Measurements from ENCODE around the gene HIPK2. TPM values are rescaled to one million over a fixed set of nuclear protein-coding genes. Genes with fewer than 3 reads are reported as not detected.

HIPK2 gene
- total and polyA plus RNA-seq, 2 experiments from 2014 or later: 7.3 to 16.9 TPM

DNA sequence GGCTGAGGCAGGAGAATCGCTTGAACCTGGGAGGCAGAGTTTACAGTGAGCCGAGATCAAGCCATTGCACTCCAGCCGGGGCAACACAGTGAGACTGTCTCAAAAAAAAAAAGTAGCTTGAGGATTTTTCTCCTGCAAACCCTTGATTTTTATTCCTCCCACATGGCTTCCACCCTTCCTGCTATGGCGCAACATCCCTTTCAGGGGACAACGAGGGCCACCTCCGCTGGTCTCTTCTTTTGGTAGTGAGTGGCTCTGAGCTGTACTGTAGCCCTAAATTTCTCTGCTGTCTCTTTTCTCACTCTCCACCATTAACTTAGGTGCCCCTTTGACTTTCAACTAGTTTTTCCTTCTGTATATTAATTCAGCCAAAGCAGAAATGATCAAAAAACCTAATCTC lies 113.4 kb downstream of the HIPK2 start:
- no peak overlapping the region for H3K4me3 Mint-ChIP-seq
- H3K27me3 Mint-ChIP-seq (ENCODE audit: insufficient read depth, low read depth, poor library complexity): peaks cover 12% of the 10 kb centered on the region
- DNase-seq (ENCODE audit: low spot score) (no peak), ATAC-seq (no peak)
- no peaks in the 10 kb centered on the region for H3K27me3 ChIP-seq (ENCODE audit: insufficient read depth)
- H3K27ac ChIP-seq (ENCODE audit: low read depth): no peak overlapping the region
- H3K4me2 ChIP-seq: no peak overlapping the region
- no peaks in the 10 kb centered on the region for H3K36me3 ChIP-seq (ENCODE audit: insufficient read depth)
- H3F3A ChIP-seq (replicated peaks; ENCODE audit: low read depth): no peaks in the 10 kb centered on the region
- H3K4me1 Mint-ChIP-seq: peaks cover 25% of the 10 kb centered on the region
- H3K4me3 ChIP-seq: no peak overlapping the region
- no peak overlapping the region for H2AFZ ChIP-seq
- H3K9me3 Mint-ChIP-seq: peaks cover 2% of the 10 kb centered on the region; the same call in 1 of the 3 replicates
- no peaks in the 10 kb centered on the region; the same call in 1 of the 2 replicates for H4K20me1 ChIP-seq (replicated peaks; ENCODE audit: insufficient read depth)
- no peak overlapping the region for H3K27ac Mint-ChIP-seq
- peaks cover 15% of the 10 kb centered on the region for H3K4me1 ChIP-seq (ENCODE audit: insufficient read depth)
- H3K36me3 Mint-ChIP-seq (ENCODE audit: low read depth): no peaks in the 10 kb centered on the region
- no peaks in the 10 kb centered on the region for H3K79me2 ChIP-seq (replicated peaks; ENCODE audit: insufficient read depth)
- no peak for TF ChIP-seq CREB1 (CRISPR knock-in tag; IDR thresholded peaks at IDR 0.05; ENCODE audit: low read depth)
- no peak for TF ChIP-seq STAT1 (IDR thresholded peaks at IDR 0.05; ENCODE audit: unreplicated experiment)
- TF ChIP-seq JUNB (IDR thresholded peaks at IDR 0.05; ENCODE audit: unreplicated experiment): no peak
- TF ChIP-seq, protein P1, sequence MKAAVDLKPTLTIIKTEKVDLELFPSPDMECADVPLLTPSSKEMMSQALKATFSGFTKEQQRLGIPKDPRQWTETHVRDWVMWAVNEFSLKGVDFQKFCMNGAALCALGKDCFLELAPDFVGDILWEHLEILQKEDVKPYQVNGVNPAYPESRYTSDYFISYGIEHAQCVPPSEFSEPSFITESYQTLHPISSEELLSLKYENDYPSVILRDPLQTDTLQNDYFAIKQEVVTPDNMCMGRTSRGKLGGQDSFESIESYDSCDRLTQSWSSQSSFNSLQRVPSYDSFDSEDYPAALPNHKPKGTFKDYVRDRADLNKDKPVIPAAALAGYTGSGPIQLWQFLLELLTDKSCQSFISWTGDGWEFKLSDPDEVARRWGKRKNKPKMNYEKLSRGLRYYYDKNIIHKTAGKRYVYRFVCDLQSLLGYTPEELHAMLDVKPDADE (IDR thresholded peaks at IDR 0.05): no peak
- TF ChIP-seq NANOG (IDR thresholded peaks at IDR 0.05; ENCODE audit: borderline replicate concordance): no peak
- no peak for TF ChIP-seq CTCF (conservative IDR thresholded peaks at IDR 0.05; ENCODE audit: low read depth in 2 of 2)
- TF ChIP-seq ZNF331 (CRISPR knock-in tag; IDR thresholded peaks at IDR 0.05; ENCODE audit: low read depth): no peak
- TF ChIP-seq, protein P2, sequence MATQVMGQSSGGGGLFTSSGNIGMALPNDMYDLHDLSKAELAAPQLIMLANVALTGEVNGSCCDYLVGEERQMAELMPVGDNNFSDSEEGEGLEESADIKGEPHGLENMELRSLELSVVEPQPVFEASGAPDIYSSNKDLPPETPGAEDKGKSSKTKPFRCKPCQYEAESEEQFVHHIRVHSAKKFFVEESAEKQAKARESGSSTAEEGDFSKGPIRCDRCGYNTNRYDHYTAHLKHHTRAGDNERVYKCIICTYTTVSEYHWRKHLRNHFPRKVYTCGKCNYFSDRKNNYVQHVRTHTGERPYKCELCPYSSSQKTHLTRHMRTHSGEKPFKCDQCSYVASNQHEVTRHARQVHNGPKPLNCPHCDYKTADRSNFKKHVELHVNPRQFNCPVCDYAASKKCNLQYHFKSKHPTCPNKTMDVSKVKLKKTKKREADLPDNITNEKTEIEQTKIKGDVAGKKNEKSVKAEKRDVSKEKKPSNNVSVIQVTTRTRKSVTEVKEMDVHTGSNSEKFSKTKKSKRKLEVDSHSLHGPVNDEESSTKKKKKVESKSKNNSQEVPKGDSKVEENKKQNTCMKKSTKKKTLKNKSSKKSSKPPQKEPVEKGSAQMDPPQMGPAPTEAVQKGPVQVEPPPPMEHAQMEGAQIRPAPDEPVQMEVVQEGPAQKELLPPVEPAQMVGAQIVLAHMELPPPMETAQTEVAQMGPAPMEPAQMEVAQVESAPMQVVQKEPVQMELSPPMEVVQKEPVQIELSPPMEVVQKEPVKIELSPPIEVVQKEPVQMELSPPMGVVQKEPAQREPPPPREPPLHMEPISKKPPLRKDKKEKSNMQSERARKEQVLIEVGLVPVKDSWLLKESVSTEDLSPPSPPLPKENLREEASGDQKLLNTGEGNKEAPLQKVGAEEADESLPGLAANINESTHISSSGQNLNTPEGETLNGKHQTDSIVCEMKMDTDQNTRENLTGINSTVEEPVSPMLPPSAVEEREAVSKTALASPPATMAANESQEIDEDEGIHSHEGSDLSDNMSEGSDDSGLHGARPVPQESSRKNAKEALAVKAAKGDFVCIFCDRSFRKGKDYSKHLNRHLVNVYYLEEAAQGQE (IDR thresholded peaks at IDR 0.05; ENCODE audit: unreplicated experiment): no peak
- no peak for TF ChIP-seq EZH2 (IDR thresholded peaks at IDR 0.05; ENCODE audit: low read depth, unreplicated experiment)
- no peak for TF ChIP-seq POLR2AphosphoS5 (IDR thresholded peaks at IDR 0.05; ENCODE audit: low read depth)
- no peak for TF ChIP-seq ZNF462 (CRISPR knock-in tag; IDR thresholded peaks at IDR 0.05)
- TF ChIP-seq ZNF114 (CRISPR knock-in tag; IDR thresholded peaks at IDR 0.05): no peak
- TF ChIP-seq EZH2phosphoT487 (IDR thresholded peaks at IDR 0.05; ENCODE audit: unreplicated experiment): no peak
- H3K9me2 ChIP-seq (ENCODE audit: insufficient read depth): 0 out of 2 replicates have a peak, but pooled peaks cover 5% of the 10 kb centered on the region

Data from GM23338 (cell line).